Hematopoietic multipotent progenitor cell treated with erythropoietin and hydrocortisone succinate and interleukin-3 and kit ligand, for 6 days (in vitro differentiated cells): Measurements from ENCODE around the gene ZNF593OS.
A peak's percentile ranks its signal among the peaks of the same experiment; 100 is the strongest.

Source experiments
- DNase-seq: peaks from one replicate; pipeline ENCODE4 v3.0.0-alpha.2; 2015

Gene ZNF593OS

GRCh38 chr1:26124418-26125331 is 47.0 kb downstream of the ZNF593OS start:
- no peak for DNase-seq

- DNase-seq: peak; percentile 92
These were observed 48.4 kb downstream of the ZNF593OS start for GRCh38 chr1:26122988-26123973.

GRCh38 chr1:26121854-26122773 is 49.5 kb downstream of the ZNF593OS start:
- DNase-seq: peak; percentile 75

GRCh38 chr1:26119892-26120608 is 51.6 kb downstream of the ZNF593OS start:
- DNase-seq: no peak
